Brain microvascular endothelial cell (primary cell): ENCODE data around the gene NCF4.

Experiments
- DNase-seq: peaks from one replicate; pipeline ENCODE4 v3.0.0-alpha.2; 2020
- H3K27ac ChIP-seq: fragments of 250-450 bp; sonication (Bioruptor Pico); 2 replicates; pipeline ENCODE4 v1.5.1; 2020; ENCODE audit warnings: mild to moderate bottlenecking, moderate library complexity
- H3K27me3 ChIP-seq: fragments of 250-450 bp; sonication (Bioruptor Pico); replicated peaks from 2 replicates; pipeline ENCODE4 v1.5.1; 2020; ENCODE audit warnings: mild to moderate bottlenecking
- H3K36me3 ChIP-seq: fragments of 250-450 bp; sonication (Bioruptor Pico); replicated peaks from 2 replicates; pipeline ENCODE4 v1.5.1; 2020; ENCODE audit warnings: mild to moderate bottlenecking
- H3K4me3 ChIP-seq: 2 replicates; pipeline ENCODE4 v1.5.1; 2011; ENCODE audit warnings: low read depth, mild to moderate bottlenecking, control low read depth, low read length, moderate library complexity
- in situ Hi-C: cut with HindIII; loops from 2 replicates; pipeline ENCODE4 v1.10.0; 2017; ENCODE audit warnings: low sequenced_read_pairs, low pct_ligation_motif_present
- TF ChIP-seq, protein P1 (sequence below): IDR thresholded peaks from 2 replicates; pipeline ENCODE4 v1.5.1; 2011; ENCODE audit warnings: low read depth, mild to moderate bottlenecking, moderate library complexity, low read length, control low read depth, inconsistent platforms; ENCODE audit errors: missing control alignments

NCF4 gene

GRCh38 chr22:36839356-36840073, 21.3 kb upstream of the NCF4 start:
- no peak overlapping the region for H3K27ac ChIP-seq
- H3K4me3 ChIP-seq, result no peak overlapping the region
- no peaks in the 10 kb centered on the region for H3K36me3 ChIP-seq
- in situ Hi-C loops, result no loop called here
- TF ChIP-seq, protein P1, sequence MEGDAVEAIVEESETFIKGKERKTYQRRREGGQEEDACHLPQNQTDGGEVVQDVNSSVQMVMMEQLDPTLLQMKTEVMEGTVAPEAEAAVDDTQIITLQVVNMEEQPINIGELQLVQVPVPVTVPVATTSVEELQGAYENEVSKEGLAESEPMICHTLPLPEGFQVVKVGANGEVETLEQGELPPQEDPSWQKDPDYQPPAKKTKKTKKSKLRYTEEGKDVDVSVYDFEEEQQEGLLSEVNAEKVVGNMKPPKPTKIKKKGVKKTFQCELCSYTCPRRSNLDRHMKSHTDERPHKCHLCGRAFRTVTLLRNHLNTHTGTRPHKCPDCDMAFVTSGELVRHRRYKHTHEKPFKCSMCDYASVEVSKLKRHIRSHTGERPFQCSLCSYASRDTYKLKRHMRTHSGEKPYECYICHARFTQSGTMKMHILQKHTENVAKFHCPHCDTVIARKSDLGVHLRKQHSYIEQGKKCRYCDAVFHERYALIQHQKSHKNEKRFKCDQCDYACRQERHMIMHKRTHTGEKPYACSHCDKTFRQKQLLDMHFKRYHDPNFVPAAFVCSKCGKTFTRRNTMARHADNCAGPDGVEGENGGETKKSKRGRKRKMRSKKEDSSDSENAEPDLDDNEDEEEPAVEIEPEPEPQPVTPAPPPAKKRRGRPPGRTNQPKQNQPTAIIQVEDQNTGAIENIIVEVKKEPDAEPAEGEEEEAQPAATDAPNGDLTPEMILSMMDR, result no peak
- no peak for DNase-seq
- H3K27me3 ChIP-seq, result no peaks in the 10 kb centered on the region

- TF ChIP-seq, protein P1, result no peak
- in situ Hi-C loops, result no loop called here
- H3K27ac ChIP-seq, result no peak overlapping the region
- H3K36me3 ChIP-seq, result no peaks in the 10 kb centered on the region
- H3K27me3 ChIP-seq, result no peaks in the 10 kb centered on the region
- no peak for DNase-seq
- H3K4me3 ChIP-seq, result no peak overlapping the region
Observed at GRCh38 chr22:36840106-36840505, 20.7 kb upstream of the NCF4 start.

GRCh38 chr22:36846271-36846670, 14.5 kb upstream of the NCF4 start:
- no peaks in the 10 kb centered on the region for H3K27me3 ChIP-seq
- no peak overlapping the region for H3K27ac ChIP-seq
- H3K36me3 ChIP-seq, result no peaks in the 10 kb centered on the region
- no peak overlapping the region for H3K4me3 ChIP-seq
- TF ChIP-seq, protein P1, result no peak
- no peak for DNase-seq
- in situ Hi-C loops, result no loop called here

GRCh38 chr22:36846949-36847348, 13.9 kb upstream of the NCF4 start:
- H3K27me3 ChIP-seq, result no peaks in the 10 kb centered on the region
- no peaks in the 10 kb centered on the region for H3K36me3 ChIP-seq
- in situ Hi-C loops, result no loop called here
- TF ChIP-seq, protein P1, result no peak
- no peak overlapping the region for H3K4me3 ChIP-seq
- no peak for DNase-seq
- H3K27ac ChIP-seq, result no peak overlapping the region

GRCh38 chr22:36850056-36850455, 10.8 kb upstream of the NCF4 start:
- H3K27ac ChIP-seq, result no peak overlapping the region
- H3K4me3 ChIP-seq, result no peak overlapping the region
- in situ Hi-C loops, result no loop called here
- DNase-seq, result no peak
- H3K36me3 ChIP-seq, result no peaks in the 10 kb centered on the region
- TF ChIP-seq, protein P1, result no peak
- no peaks in the 10 kb centered on the region for H3K27me3 ChIP-seq

DNA sequence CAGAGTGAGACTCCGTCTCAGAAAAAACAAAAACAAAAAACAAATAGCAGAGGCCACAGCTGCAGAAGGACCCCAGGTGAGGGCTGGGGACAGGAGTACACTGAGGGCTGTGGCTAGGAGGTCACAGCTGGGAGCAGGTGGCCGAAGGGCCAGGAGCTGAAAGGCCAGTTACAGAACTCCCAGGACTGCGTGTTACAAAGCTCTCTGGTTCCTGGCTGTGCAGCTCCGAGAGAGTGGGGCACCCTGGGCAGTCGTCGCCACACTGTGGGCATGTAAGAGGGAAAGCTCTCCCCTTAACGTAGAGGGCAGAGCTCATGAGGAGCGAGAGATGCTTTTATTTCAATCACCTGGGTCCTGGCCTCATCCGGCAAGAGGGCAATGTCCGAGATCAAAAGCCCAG, 10.1 kb upstream of the NCF4 start:
- Histone ChIP-seq H3K27ac (no peak overlapping the region), H3K36me3 (no peaks in the 10 kb centered on the region), H3K4me3 (no peak overlapping the region), H3K27me3 (no peaks in the 10 kb centered on the region)
- in situ Hi-C loops, result no loop called here
- DNase-seq, result no peak
- TF ChIP-seq, protein P1, result no peak
